GM12865 (cell line): Measurements from ENCODE around the gene RCAN2.
"Not testable (repeated sequence)": the region's sequence is repeated elsewhere in the genome, so short reads cannot be mapped to it uniquely, and the experiment has no call there.

ENCODE experiments used
- DNase-seq: peaks from one replicate; pipeline ENCODE4 v3.0.0; 2010; ENCODE audit warnings: low read depth
- H3K4me3 ChIP-seq: 2 replicates; pipeline ENCODE4 v1.5.1; 2011; ENCODE audit warnings: mild to moderate bottlenecking, low read depth, low read length, control low read depth
- CTCF ChIP-seq: IDR thresholded peaks from 2 replicates; pipeline ENCODE4 v1.5.1; 2011; ENCODE audit warnings: low read length, control low read depth, low read depth, inconsistent platforms; ENCODE audit not compliant: insufficient read depth; ENCODE audit errors: missing control alignments

RCAN2 gene

DNA sequence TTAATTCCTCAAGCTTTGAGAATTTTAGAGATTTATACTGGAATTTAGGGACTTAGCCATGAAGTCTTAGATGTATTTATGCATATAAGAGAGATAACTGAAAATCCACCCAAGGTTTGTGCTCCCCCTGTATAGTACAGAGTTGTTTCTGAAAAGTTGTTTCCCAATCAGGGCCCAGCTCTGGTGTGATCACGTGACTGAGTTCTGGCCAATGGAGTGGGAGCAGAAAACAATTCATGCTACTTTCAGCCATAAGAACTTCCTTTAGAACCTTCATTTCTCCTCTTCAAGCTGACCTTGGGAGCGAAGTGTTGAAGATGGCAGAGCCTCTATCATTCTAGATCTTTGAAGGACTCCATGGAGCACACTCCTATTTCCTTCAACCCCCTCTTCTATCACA lies 151.0 kb downstream of the RCAN2 start:
- no peak overlapping the region for H3K4me3 ChIP-seq
- TF ChIP-seq CTCF: no peak
- DNase-seq: no peak

DNA sequence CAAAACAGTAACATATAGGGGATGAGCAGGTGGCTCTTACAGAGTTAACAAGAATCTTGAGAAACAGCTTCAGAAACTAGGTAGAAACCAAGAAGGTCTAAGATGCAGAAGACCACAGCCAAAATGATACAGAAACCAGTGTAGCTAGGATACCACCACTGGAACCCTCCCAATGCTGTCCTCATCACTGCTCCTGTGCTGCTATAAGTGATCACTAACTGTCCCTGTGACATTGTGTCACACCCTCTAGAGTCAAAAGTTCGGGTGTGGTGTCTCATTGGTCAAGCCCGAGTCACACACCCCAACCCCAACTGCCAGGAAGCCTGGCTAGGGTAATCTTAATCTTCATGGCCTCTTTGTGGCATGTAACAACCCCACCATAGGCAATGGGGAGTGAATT lies 153.1 kb downstream of the RCAN2 start:
- peak; percentile 82 for DNase-seq
- no peak overlapping the region for H3K4me3 ChIP-seq
- TF ChIP-seq CTCF: no peak

GRCh38 chr6:46334442-46334841 lies 156.8 kb downstream of the RCAN2 start:
- TF ChIP-seq CTCF: no peak
- no peak for DNase-seq

DNA sequence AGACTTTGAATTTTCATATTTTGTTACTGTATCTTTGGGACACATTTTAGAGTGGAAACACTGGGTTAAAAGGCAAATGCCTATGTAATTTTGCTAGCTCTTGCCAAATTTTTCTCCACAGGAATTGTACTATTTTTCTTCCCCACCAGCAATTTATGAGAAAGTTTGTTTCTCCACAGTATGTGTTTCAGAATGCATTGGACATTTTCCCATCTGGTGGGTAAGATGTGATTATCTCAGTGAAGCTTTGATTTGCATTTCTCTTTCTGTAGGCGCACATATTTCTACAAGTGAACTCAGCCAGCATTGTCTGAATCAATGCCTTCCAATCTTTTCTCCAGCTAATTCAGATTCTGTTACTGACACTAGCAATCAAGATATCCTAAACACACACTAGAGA lies 157.8 kb downstream of the RCAN2 start:
- DNase-seq: no peak
- H3K4me3 ChIP-seq: no peak overlapping the region
- no peak for TF ChIP-seq CTCF

More at GRCh38 chr6:46334442-46334841, 156.8 kb downstream of the RCAN2 start:
- no peak overlapping the region for H3K4me3 ChIP-seq

- DNase-seq, H3K4me3 ChIP-seq: not testable (repeated sequence)
Measured at GRCh38 chr6:46332448-46332847, 158.8 kb downstream of the RCAN2 start.

DNA sequence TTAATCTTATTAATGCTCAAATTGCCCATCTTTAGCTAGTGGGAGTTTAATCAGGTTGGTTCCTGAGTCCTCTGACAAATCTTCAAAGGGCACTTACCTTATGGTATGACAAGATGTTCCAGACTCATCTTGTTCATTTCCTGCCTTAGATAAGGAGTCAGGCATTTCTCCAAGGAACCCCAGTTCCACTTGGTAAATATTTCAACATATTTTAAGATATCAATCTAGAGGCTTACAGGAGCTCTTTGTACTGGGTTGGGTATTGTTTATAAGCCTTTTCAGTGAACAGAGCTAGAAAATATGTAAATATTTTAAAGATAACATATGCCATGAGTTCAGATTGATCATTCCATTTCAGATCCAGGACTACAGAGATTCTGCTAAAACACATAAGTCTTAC lies 159.8 kb downstream of the RCAN2 start:
- H3K4me3 ChIP-seq: no peak overlapping the region
- no peak for TF ChIP-seq CTCF
- no peak for DNase-seq

GRCh38 chr6:46329568-46329967 lies 161.7 kb downstream of the RCAN2 start:
- H3K4me3 ChIP-seq: no peak overlapping the region
- no peak for DNase-seq
- no peak for TF ChIP-seq CTCF
